ENCODE results near the gene CTBP2. TPM values are rescaled to one million over a fixed set of nuclear protein-coding genes. Genes with fewer than 3 reads are reported as not detected.
"Not testable (repeated sequence)": the region's sequence is repeated elsewhere in the genome, so short reads cannot be mapped to it uniquely, and the experiment has no call there.

CTBP2 gene
- total and polyA plus RNA-seq, 10 donors, result 6.7 to 74.4 (median 40.1) TPM

- DNase-seq, result peak; percentile 49
- no peak overlapping the region for H3K4me3 ChIP-seq
- peaks cover 0 to 35% (median 0%) of the 10 kb centered on the region in 6 donors for H3K36me3 ChIP-seq
- intact Hi-C loops (cut with DNase I; ENCODE audit: low total_unique reads), result no loop called here
- H3K4me1 ChIP-seq, result peaks cover 4 to 59% (median 33%) of the 10 kb centered on the region in 6 donors
- no peak for TF ChIP-seq POLR2A (IDR thresholded peaks at IDR 0.05)
- TF ChIP-seq, protein P1, sequence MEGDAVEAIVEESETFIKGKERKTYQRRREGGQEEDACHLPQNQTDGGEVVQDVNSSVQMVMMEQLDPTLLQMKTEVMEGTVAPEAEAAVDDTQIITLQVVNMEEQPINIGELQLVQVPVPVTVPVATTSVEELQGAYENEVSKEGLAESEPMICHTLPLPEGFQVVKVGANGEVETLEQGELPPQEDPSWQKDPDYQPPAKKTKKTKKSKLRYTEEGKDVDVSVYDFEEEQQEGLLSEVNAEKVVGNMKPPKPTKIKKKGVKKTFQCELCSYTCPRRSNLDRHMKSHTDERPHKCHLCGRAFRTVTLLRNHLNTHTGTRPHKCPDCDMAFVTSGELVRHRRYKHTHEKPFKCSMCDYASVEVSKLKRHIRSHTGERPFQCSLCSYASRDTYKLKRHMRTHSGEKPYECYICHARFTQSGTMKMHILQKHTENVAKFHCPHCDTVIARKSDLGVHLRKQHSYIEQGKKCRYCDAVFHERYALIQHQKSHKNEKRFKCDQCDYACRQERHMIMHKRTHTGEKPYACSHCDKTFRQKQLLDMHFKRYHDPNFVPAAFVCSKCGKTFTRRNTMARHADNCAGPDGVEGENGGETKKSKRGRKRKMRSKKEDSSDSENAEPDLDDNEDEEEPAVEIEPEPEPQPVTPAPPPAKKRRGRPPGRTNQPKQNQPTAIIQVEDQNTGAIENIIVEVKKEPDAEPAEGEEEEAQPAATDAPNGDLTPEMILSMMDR (IDR thresholded peaks at IDR 0.05 in 8 of 11, conservative IDR thresholded peaks at IDR 0.05 in 3 of 11), result no peak
- TF ChIP-seq POLR2AphosphoS5 (IDR thresholded peaks at IDR 0.05), result no peak
- H3K27me3 ChIP-seq (replicated peaks in 1 of 7), result peaks cover 0 to 33% (median 0%) of the 10 kb centered on the region in 7 donors
- 84 to 93% (median 89%) methylated on average over 15 of the region's 15 CpGs for WGBS, 5 donors
- H3K27ac ChIP-seq, result peak overlapping the region in 1 of 8 donors; percentile 72
- H3K9me3 ChIP-seq, result no peaks in the 10 kb centered on the region
These were observed 77.3 kb downstream of the CTBP2 start for GRCh38 chr10:125082881-125083575.

- DNase-seq, result peak; percentile 15
- Histone ChIP-seq H3K27me3 (replicated peaks in 1 of 7) (peaks cover 0 to 33% (median 0%) of the 10 kb centered on the region in 7 donors), H3K4me1 (peaks cover 4 to 56% (median 33%) of the 10 kb centered on the region in 6 donors), H3K36me3 (peaks cover 0 to 32% (median 0%) of the 10 kb centered on the region in 6 donors)
- H3K27ac ChIP-seq; H3K9me3 ChIP-seq; intact Hi-C loops (cut with DNase I; ENCODE audit: low total_unique reads); H3K4me3 ChIP-seq: not testable (repeated sequence)
- 87 to 96% (median 92%) methylated on average over 13 of the region's 13 CpGs for WGBS, 5 donors
These were observed 77.9 kb downstream of the CTBP2 start for GRCh38 chr10:125082471-125082870.

DNA sequence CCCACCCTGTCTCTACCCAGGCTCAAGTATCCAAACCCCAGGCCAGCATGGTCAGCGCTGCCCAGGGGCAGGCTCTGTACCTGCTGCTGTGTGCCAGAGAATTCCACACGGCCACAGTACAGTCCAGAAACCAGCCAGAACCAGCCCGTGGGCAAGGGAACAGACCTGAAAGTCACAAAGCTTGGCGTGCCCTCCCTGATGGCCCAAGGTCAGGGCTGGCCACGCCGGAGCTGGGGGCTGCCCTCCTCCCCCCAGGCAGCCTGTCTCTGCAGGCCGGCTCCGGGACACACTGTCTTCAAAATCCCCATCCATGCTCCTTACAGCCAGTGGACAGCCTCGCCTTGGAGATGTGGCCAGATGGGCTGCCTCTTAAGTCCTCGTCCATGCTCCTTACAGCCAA, 78.4 kb downstream of the CTBP2 start:
- 66 to 85% (median 78%) methylated on average over 5 to 10 of the region's 10 CpGs for WGBS, 5 donors
- H3K27ac ChIP-seq, result peak overlapping the region in 5 of 8 donors; percentile 5 to 63 (median 47)
- intact Hi-C loops (cut with DNase I; ENCODE audit: low total_unique reads), result no loop called here

GRCh38 chr10:125080984-125081383, 79.4 kb downstream of the CTBP2 start:
- Histone ChIP-seq H3K4me3 (no peak overlapping the region), H3K36me3 (peaks cover 0 to 22% (median 0%) of the 10 kb centered on the region in 6 donors), H3K27ac (peak overlapping the region in 1 of 8 donors; percentile 63), H3K4me1 (peaks cover 4 to 65% (median 32%) of the 10 kb centered on the region in 6 donors), H3K9me3 (no peaks in the 10 kb centered on the region), H3K27me3 (replicated peaks in 1 of 7) (peaks cover 0 to 47% (median 0%) of the 10 kb centered on the region in 7 donors)
- 78 to 91% (median 83%) methylated on average over 7 of the region's 7 CpGs for WGBS, 5 donors
- peak; percentile 1 for DNase-seq
- intact Hi-C loops (cut with DNase I; ENCODE audit: low total_unique reads), result no loop called here
- TF ChIP-seq POLR2AphosphoS5 (IDR thresholded peaks at IDR 0.05), result peak in 1 of 3 donors; percentile 9
- no peak for TF ChIP-seq POLR2A (IDR thresholded peaks at IDR 0.05)
- TF ChIP-seq, protein P1 (IDR thresholded peaks at IDR 0.05 in 8 of 11, conservative IDR thresholded peaks at IDR 0.05 in 3 of 11), result no peak

More for the DNA sequence above, 78.4 kb downstream of the CTBP2 start:
- TF ChIP-seq POLR2A (IDR thresholded peaks at IDR 0.05), result no peak
- peak in 2 of 3 donors; percentile 19 to 46 for TF ChIP-seq POLR2AphosphoS5 (IDR thresholded peaks at IDR 0.05)
- TF ChIP-seq, protein P1 (IDR thresholded peaks at IDR 0.05 in 8 of 11, conservative IDR thresholded peaks at IDR 0.05 in 3 of 11), result no peak
- Histone ChIP-seq H3K36me3 (peaks cover 0 to 31% (median 0%) of the 10 kb centered on the region in 6 donors), H3K4me1 (peaks cover 4 to 60% (median 33%) of the 10 kb centered on the region in 6 donors), H3K4me3 (no peak overlapping the region), H3K9me3 (no peaks in the 10 kb centered on the region), H3K27me3 (replicated peaks in 1 of 7) (peaks cover 0 to 38% (median 0%) of the 10 kb centered on the region in 7 donors)
- DNase-seq, result peak; percentile 67

Measured in spleen (tissue), 11 donors.